CD14-positive monocyte (primary cell): ENCODE results near the gene KCNN3. TPM values are rescaled to one million over a fixed set of nuclear protein-coding genes. Genes with fewer than 3 reads are reported as not detected.

ENCODE experiments used
- DNase-seq, 3 donors: peaks; one replicate each; pipeline ENCODE4 v3.0.0-alpha.2; 2011 to 2022
- H2AFZ ChIP-seq: 2 replicates; pipeline ENCODE4 v1.6.0; 2012; ENCODE audit warnings: mild to moderate bottlenecking, low read depth, low read length, inconsistent platforms; ENCODE audit not compliant: insufficient read depth, poor library complexity, severe bottlenecking
- H3K27ac ChIP-seq, 2 donors: 1 replicate in 1 of 2; 2 replicates in 1 of 2; pipeline ENCODE4 v1.5.1; 2012 to 2013; ENCODE audit warnings: low read length in 2 of 2, control low read depth in 1 of 2, inconsistent platforms in 1 of 2, low read depth in 1 of 2, mild to moderate bottlenecking in 1 of 2
- H3K27me3 ChIP-seq, 2 donors: one replicate each; pipeline versions ENCODE4 v1.6.0 to v1.6.1; 2011 to 2013; ENCODE audit warnings: low read length in 2 of 2; ENCODE audit not compliant: control insufficient read depth in 2 of 2, insufficient read depth in 2 of 2
- H3K36me3 ChIP-seq, 2 donors: replicated peaks in 1 of 2; 1 replicate in 1 of 2; 2 replicates in 1 of 2; pipeline versions ENCODE4 v1.5.1 to v1.6.1; 2012 to 2013; ENCODE audit warnings: low read length in 2 of 2, control low read depth in 1 of 2, inconsistent platforms in 1 of 2, mild to moderate bottlenecking in 1 of 2; ENCODE audit not compliant: insufficient read depth in 2 of 2, control insufficient read depth in 1 of 2
- H3K4me1 ChIP-seq, 2 donors: 1 replicate in 1 of 2; 2 replicates in 1 of 2; pipeline versions ENCODE4 v1.5.1 to v1.6.1; 2012 to 2013; ENCODE audit warnings: low read length in 2 of 2, control low read depth in 1 of 2, inconsistent platforms in 1 of 2, mild to moderate bottlenecking in 1 of 2, moderate library complexity in 1 of 2; ENCODE audit not compliant: insufficient read depth in 2 of 2, control insufficient read depth in 1 of 2
- H3K4me2 ChIP-seq: replicated peaks from 2 replicates; pipeline ENCODE3; 2012; ENCODE audit warnings: low read length, moderate library complexity, mild to moderate bottlenecking; ENCODE audit not compliant: poor library complexity, severe bottlenecking; ENCODE audit errors: extremely low read depth
- H3K4me3 ChIP-seq, 3 experiments: fragments of 200-600 bp in 1 of 3; sonication (generic) in 1 of 3; replicated peaks in 1 of 3; 1 replicate in 2 of 3; 2 replicates in 1 of 3; pipeline ENCODE4 v1.5.1; 2011 to 2013; ENCODE audit warnings: low read length in 3 of 3, mild to moderate bottlenecking in 3 of 3, control low read depth in 2 of 3, low read depth in 2 of 3, inconsistent platforms in 1 of 3, moderate library complexity in 1 of 3
- H3K79me2 ChIP-seq: 2 replicates; pipeline ENCODE4 v1.6.0; 2012; ENCODE audit warnings: mild to moderate bottlenecking, control low read depth, inconsistent platforms, low read length, moderate library complexity; ENCODE audit not compliant: insufficient read depth
- H3K9ac ChIP-seq: 2 replicates; pipeline ENCODE4 v1.6.0; 2017; ENCODE audit warnings: low read length, mild to moderate bottlenecking; ENCODE audit not compliant: insufficient read depth, poor library complexity, severe bottlenecking
- H3K9me3 ChIP-seq, 2 donors: replicated peaks in 1 of 2; 1 replicate in 1 of 2; 2 replicates in 1 of 2; pipeline versions ENCODE4 v1.5.1 to v1.6.1; 2012 to 2013; ENCODE audit warnings: low read length in 2 of 2, control low read depth in 1 of 2; ENCODE audit not compliant: control insufficient read depth in 1 of 2, insufficient read depth in 1 of 2
- H4K20me1 ChIP-seq: 2 replicates; pipeline ENCODE4 v1.6.0; 2012; ENCODE audit warnings: mild to moderate bottlenecking, low read length, control low read depth, moderate library complexity; ENCODE audit not compliant: insufficient read depth
- H3K27ac Mint-ChIP-seq, 7 donors: one replicate each; pipeline ENCODE4 v1.8.0; 2020; ENCODE audit warnings: mild to moderate bottlenecking in 7 of 7, mixed read lengths in 7 of 7, moderate library complexity in 6 of 7, inconsistent platforms in 2 of 7
- H3K27me3 Mint-ChIP-seq, 3 donors: one replicate each; pipeline ENCODE4 v1.8.0; 2021 to 2022; ENCODE audit warnings: low read depth in 3 of 3, mild to moderate bottlenecking in 3 of 3, mixed read lengths in 3 of 3, moderate library complexity in 3 of 3, inconsistent platforms in 1 of 3
- H3K36me3 Mint-ChIP-seq, 2 donors: one replicate each; pipeline ENCODE4 v1.8.0; 2020; ENCODE audit warnings: mixed read lengths in 2 of 2, inconsistent platforms in 1 of 2, mild to moderate bottlenecking in 1 of 2
- H3K4me1 Mint-ChIP-seq: one replicate; pipeline ENCODE4 v1.8.0; 2020; ENCODE audit warnings: mild to moderate bottlenecking, mixed read lengths
- H3K4me3 Mint-ChIP-seq, 2 donors: one replicate each; pipeline ENCODE4 v1.8.0; 2020; ENCODE audit warnings: mild to moderate bottlenecking in 2 of 2, mixed read lengths in 2 of 2, moderate library complexity in 1 of 2
- H3K9me3 Mint-ChIP-seq, 7 donors: one replicate each; pipeline ENCODE4 v1.8.0; 2020 to 2022; ENCODE audit warnings: mixed read lengths in 7 of 7, mild to moderate bottlenecking in 6 of 7, moderate library complexity in 6 of 7, inconsistent platforms in 2 of 7
- CTCF ChIP-seq: fragments of 200-600 bp; IDR thresholded peaks from one replicate; pipeline ENCODE4 v1.8.0; 2022; ENCODE audit warnings: antibody characterized with exemption, mild to moderate bottlenecking
- WGBS: methylation state at CpG from one replicate; pipeline ENCODE4 v1.1.5; 2013; ENCODE audit warnings: missing lambda C conversion rate; ENCODE audit not compliant: insufficient coverage; 5-methylcytosine and 5-hydroxymethylcytosine counted together
- intact Hi-C, 2 donors: fragments of 100-400 bp; cut with micrococcal nuclease; formaldehyde crosslinking; loops; one replicate each; pipeline versions ENCODE4 v1.15.0 to v1.15.1; 2023
- polyA minus RNA-seq: library from RNA; depleted of rRNA, polyadenylated mRNA; stranded (reverse); fragments of >200 nt; gene quantifications from 2 replicates; pipeline ENCODE4 v1.2.3, GENCODE V29; 2012
- polyA plus RNA-seq, 3 donors: library from polyadenylated mRNA; depleted of rRNA in 1 of 3; unstranded in 2 of 3; stranded (reverse) in 1 of 3; fragments of 300-500 nt in 2 of 3; fragments of >200 nt in 1 of 3; fragmentation: Illumina TruSeq in 2 of 3; gene quantifications; 1 replicate in 2 of 3; 2 replicates in 1 of 3; pipeline ENCODE4 v1.2.3, GENCODE V29; 2012 to 2021
- total RNA-seq, 12 experiments: library from RNA in 1 of 12; stranded (reverse) in 1 of 12; fragments of 120-200 nt in 1 of 12; gene quantifications; one replicate each; pipeline ENCODE4 v1.2.4 and lab custom pipeline; 2013 to 2026; ENCODE audit warnings: mixed read lengths in 6 of 12, inconsistent platforms in 1 of 12

The KCNN3 gene
- 0.04 TPM for total RNA-seq (2013)
- polyA plus RNA-seq (not detected), polyA minus RNA-seq (under 0.01 and 0.08 TPM in 2 replicates), total RNA-seq (lab: John Stamatoyannopoulos, UW) (0.07 to 3.3 (median 0.39) reads per million in 11 experiments)

DNA sequence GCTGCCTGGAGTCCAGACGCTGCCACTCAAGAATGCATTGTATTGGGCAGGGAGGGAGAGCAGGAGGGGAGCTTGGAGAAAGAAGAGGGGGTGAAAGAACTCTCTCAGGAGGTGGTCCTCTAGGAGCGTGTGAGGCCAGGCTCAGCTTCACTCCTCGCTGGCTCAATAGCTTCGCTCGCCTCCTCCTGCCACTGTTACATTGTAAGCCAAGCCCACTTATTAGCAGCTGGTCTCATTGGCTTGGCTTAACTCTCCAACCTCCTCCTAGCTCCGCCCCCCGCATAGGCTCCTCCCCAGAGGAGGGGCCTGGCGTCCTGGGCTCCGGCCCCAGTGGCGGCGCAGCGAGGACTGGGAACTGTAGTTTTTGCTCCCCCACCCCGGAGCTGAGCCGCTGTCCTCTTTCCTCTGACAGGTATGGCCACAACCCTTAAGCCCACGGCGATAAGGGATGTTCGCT is at the start of gene KCNN3:
TSS of gene KCNN3 (minus strand) at position 167 of the 457 bp plus-strand sequence. CDS start 317 bp downstream, outside the sequence.
- H2AFZ ChIP-seq, result peak within 1 kb of the TSS; percentile 68
- H3K36me3 Mint-ChIP-seq, result no peaks in the 10 kb centered on the region

DNA sequence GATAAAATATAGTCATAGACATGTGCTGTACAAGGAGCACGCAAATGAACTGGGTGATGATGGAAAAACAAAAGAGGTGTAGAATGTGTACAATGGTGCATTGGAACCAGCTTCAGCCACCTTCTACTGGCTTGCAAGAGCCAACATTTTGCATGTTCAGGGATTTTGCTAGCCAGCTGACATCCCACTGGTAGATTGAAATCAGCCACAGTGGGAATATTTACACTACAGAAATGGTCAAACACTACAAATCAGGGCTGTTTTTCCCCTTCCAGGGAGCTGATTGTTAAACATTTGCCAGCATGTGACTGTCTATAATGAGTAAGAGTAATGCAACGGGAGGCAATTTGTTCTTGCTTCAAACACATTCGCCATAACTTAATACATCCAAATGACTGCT is 43.2 kb upstream of the KCNN3 start:
- H3K9ac ChIP-seq, result no peak overlapping the region
- intact Hi-C loops, result no loop called here
- Mint-ChIP-seq H3K36me3 (peaks cover 19 to 29% of the 10 kb centered on the region in 2 donors), H3K4me3 (no peak overlapping the region), H3K27ac (no peak overlapping the region), H3K27me3 (peaks cover 0 to 4% (median 2%) of the 10 kb centered on the region in 3 donors), H3K9me3 (peaks cover 10 to 18% (median 12%) of the 10 kb centered on the region in 7 donors), H3K4me1 (no peaks in the 10 kb centered on the region)
- no peak overlapping the region for H3K27ac ChIP-seq
- WGBS, result no CpG with 5 or more reads among the region's 3 CpGs
- no peaks in the 10 kb centered on the region for H3K79me2 ChIP-seq
- H3K36me3 ChIP-seq, result peaks cover 0 to 8% of the 10 kb centered on the region in 2 donors
- peaks cover 0 to 8% of the 10 kb centered on the region in 2 donors for H3K9me3 ChIP-seq
- no peak overlapping the region for H3K4me2 ChIP-seq
- no peak overlapping the region for H3K4me3 ChIP-seq
- H2AFZ ChIP-seq, result no peak overlapping the region
- no peak for DNase-seq
- no peak for TF ChIP-seq CTCF
- no peaks in the 10 kb centered on the region for H4K20me1 ChIP-seq
- no peaks in the 10 kb centered on the region for H3K4me1 ChIP-seq
- no peaks in the 10 kb centered on the region for H3K27me3 ChIP-seq

More for the DNA sequence above, at the start of gene KCNN3:
- peaks cover 13 to 34% of the 10 kb centered on the region in 2 donors for H3K27me3 ChIP-seq
- H3K4me3 ChIP-seq, result peak within 1 kb of the TSS in 1 of 3 experiments; percentile 60
- peaks cover 11 to 21% of the 10 kb centered on the region in 2 donors for H3K4me1 ChIP-seq
- peaks cover 20% of the 10 kb centered on the region for H3K4me1 Mint-ChIP-seq
- DNase-seq, result peak; percentile 79 to 89 (median 86)
- intact Hi-C loops, result loop anchor here in 1 of 2 donors (5.0 kb wide), 1 partner anchor 313 kb away; the partner anchor contains the start of gene UBE2Q1
- WGBS, result under 1% methylated on average over 13 of the region's 17 CpGs
- H3K9ac ChIP-seq, result no peak within 1 kb of the TSS
- H3K27me3 Mint-ChIP-seq, result peaks cover 43 to 49% (median 46%) of the 10 kb centered on the region in 3 donors
- H3K9me3 ChIP-seq, result peaks cover 0 to 6% of the 10 kb centered on the region in 2 donors
- peak within 1 kb of the TSS in 1 of 7 donors; percentile 56 for H3K27ac Mint-ChIP-seq
- H3K36me3 ChIP-seq, result no peaks in the 10 kb centered on the region
- TF ChIP-seq CTCF, result no peak
- no peaks in the 10 kb centered on the region for H3K79me2 ChIP-seq
- H4K20me1 ChIP-seq, result no peaks in the 10 kb centered on the region
- H3K4me3 Mint-ChIP-seq, result peak within 1 kb of the TSS; percentile 69 to 88
- H3K27ac ChIP-seq, result no peak within 1 kb of the TSS
- peaks cover 0 to 6% (median 2%) of the 10 kb centered on the region in 7 donors for H3K9me3 Mint-ChIP-seq
- H3K4me2 ChIP-seq, result peak within 1 kb of the TSS; percentile 64
